Activated naive CD4-positive, alpha-beta T cell treated with anti-CD3 and anti-CD28 coated beads, Interleukin-2, amount 50 U/mL, for 24 hours (primary cell): ENCODE data around the gene GARIN1A.

Experiments used
- H3K27ac Mint-ChIP-seq: one replicate; pipeline ENCODE4 v1.8.0; 2021; ENCODE audit warnings: mild to moderate bottlenecking, mixed read lengths
- H3K27me3 Mint-ChIP-seq: one replicate; pipeline ENCODE4 v1.8.0; 2021; ENCODE audit warnings: mixed read lengths
- H3K36me3 Mint-ChIP-seq: one replicate; pipeline ENCODE4 v1.8.0; 2021; ENCODE audit warnings: mixed read lengths
- H3K4me1 Mint-ChIP-seq: one replicate; pipeline ENCODE4 v1.8.0; 2021; ENCODE audit warnings: mixed read lengths
- H3K4me3 Mint-ChIP-seq: one replicate; pipeline ENCODE4 v1.8.0; 2021; ENCODE audit warnings: mild to moderate bottlenecking, mixed read lengths
- H3K9me3 Mint-ChIP-seq: one replicate; pipeline ENCODE4 v1.8.0; 2021; ENCODE audit warnings: mixed read lengths

Gene GARIN1A

GRCh38 chr7:128699196-128699712 is 27.2 kb downstream of the GARIN1A start:
- Mint-ChIP-seq H3K4me1 (peaks cover 15% of the 10 kb centered on the region), H3K4me3 (no peak overlapping the region), H3K9me3 (no peaks in the 10 kb centered on the region), H3K27me3 (peaks cover 37% of the 10 kb centered on the region), H3K27ac (no peak overlapping the region), H3K36me3 (no peaks in the 10 kb centered on the region)

- H3K4me3 Mint-ChIP-seq: no peak overlapping the region
- H3K27ac Mint-ChIP-seq: no peak overlapping the region
- peaks cover 37% of the 10 kb centered on the region for H3K27me3 Mint-ChIP-seq
- H3K9me3 Mint-ChIP-seq: no peaks in the 10 kb centered on the region
- peaks cover 15% of the 10 kb centered on the region for H3K4me1 Mint-ChIP-seq
- H3K36me3 Mint-ChIP-seq: no peaks in the 10 kb centered on the region
Observed at GRCh38 chr7:128699895-128700294, 27.8 kb downstream of the GARIN1A start.

- Mint-ChIP-seq H3K27me3 (peaks cover 33% of the 10 kb centered on the region), H3K4me1 (peaks cover 15% of the 10 kb centered on the region), H3K4me3 (no peak overlapping the region), H3K36me3 (no peaks in the 10 kb centered on the region), H3K9me3 (no peaks in the 10 kb centered on the region), H3K27ac (no peak overlapping the region)
Observed at GRCh38 chr7:128701062-128701785, 29.1 kb downstream of the GARIN1A start.

GRCh38 chr7:128703609-128704241 is 31.6 kb downstream of the GARIN1A start:
- Mint-ChIP-seq H3K27me3 (peaks cover 11% of the 10 kb centered on the region), H3K9me3 (no peaks in the 10 kb centered on the region), H3K4me3 (no peak overlapping the region), H3K36me3 (no peaks in the 10 kb centered on the region), H3K4me1 (peaks cover 4% of the 10 kb centered on the region), H3K27ac (no peak overlapping the region)

GRCh38 chr7:128705891-128706333 is 33.8 kb downstream of the GARIN1A start:
- Mint-ChIP-seq H3K9me3 (no peaks in the 10 kb centered on the region), H3K27ac (no peak overlapping the region)

GRCh38 chr7:128707752-128708151 is 35.7 kb downstream of the GARIN1A start:
- H3K27ac Mint-ChIP-seq: no peak overlapping the region
- H3K27me3 Mint-ChIP-seq: peaks cover 2% of the 10 kb centered on the region
- H3K36me3 Mint-ChIP-seq: no peaks in the 10 kb centered on the region
- H3K4me1 Mint-ChIP-seq: peaks cover 4% of the 10 kb centered on the region
- no peaks in the 10 kb centered on the region for H3K9me3 Mint-ChIP-seq
- no peak overlapping the region for H3K4me3 Mint-ChIP-seq

More at GRCh38 chr7:128705891-128706333, 33.8 kb downstream of the GARIN1A start:
- Mint-ChIP-seq H3K36me3 (no peaks in the 10 kb centered on the region), H3K4me1 (peaks cover 4% of the 10 kb centered on the region), H3K27me3 (no peaks in the 10 kb centered on the region), H3K4me3 (no peak overlapping the region)

- Mint-ChIP-seq H3K9me3 (no peaks in the 10 kb centered on the region), H3K27ac (no peak overlapping the region), H3K27me3 (peaks cover 2% of the 10 kb centered on the region), H3K36me3 (no peaks in the 10 kb centered on the region), H3K4me1 (peaks cover 4% of the 10 kb centered on the region), H3K4me3 (no peak overlapping the region)
Observed at GRCh38 chr7:128708235-128708634, 36.1 kb downstream of the GARIN1A start.

- H3K27me3 Mint-ChIP-seq: peaks cover 2% of the 10 kb centered on the region
- H3K4me3 Mint-ChIP-seq: no peak overlapping the region
- H3K27ac Mint-ChIP-seq: no peak overlapping the region
- H3K36me3 Mint-ChIP-seq: no peaks in the 10 kb centered on the region
- H3K4me1 Mint-ChIP-seq: peaks cover 1% of the 10 kb centered on the region
- no peaks in the 10 kb centered on the region for H3K9me3 Mint-ChIP-seq
Observed at GRCh38 chr7:128708824-128709223, 36.7 kb downstream of the GARIN1A start.

GRCh38 chr7:128710481-128710880 is 38.4 kb downstream of the GARIN1A start:
- no peak overlapping the region for H3K27ac Mint-ChIP-seq
- no peaks in the 10 kb centered on the region for H3K36me3 Mint-ChIP-seq
- no peak overlapping the region for H3K4me3 Mint-ChIP-seq
- H3K27me3 Mint-ChIP-seq: peaks cover 3% of the 10 kb centered on the region
- H3K9me3 Mint-ChIP-seq: no peaks in the 10 kb centered on the region
- H3K4me1 Mint-ChIP-seq: no peaks in the 10 kb centered on the region

- H3K4me1 Mint-ChIP-seq: no peaks in the 10 kb centered on the region
- no peaks in the 10 kb centered on the region for H3K9me3 Mint-ChIP-seq
- no peak overlapping the region for H3K27ac Mint-ChIP-seq
- H3K4me3 Mint-ChIP-seq: no peak overlapping the region
- peaks cover 6% of the 10 kb centered on the region for H3K27me3 Mint-ChIP-seq
- H3K36me3 Mint-ChIP-seq: no peaks in the 10 kb centered on the region
Observed at GRCh38 chr7:128713794-128714193, 41.7 kb downstream of the GARIN1A start.

- H3K27me3 Mint-ChIP-seq: peaks cover 6% of the 10 kb centered on the region
- H3K4me1 Mint-ChIP-seq: no peaks in the 10 kb centered on the region
- H3K27ac Mint-ChIP-seq: no peak overlapping the region
Observed at GRCh38 chr7:128714701-128715495, 42.8 kb downstream of the GARIN1A start.

GRCh38 chr7:128718967-128719642 is 47.0 kb downstream of the GARIN1A start:
- no peaks in the 10 kb centered on the region for H3K4me1 Mint-ChIP-seq
- H3K27me3 Mint-ChIP-seq: peaks cover 4% of the 10 kb centered on the region
- no peak overlapping the region for H3K4me3 Mint-ChIP-seq
- H3K9me3 Mint-ChIP-seq: no peaks in the 10 kb centered on the region
- H3K36me3 Mint-ChIP-seq: no peaks in the 10 kb centered on the region
- H3K27ac Mint-ChIP-seq: no peak overlapping the region

More at GRCh38 chr7:128714701-128715495, 42.8 kb downstream of the GARIN1A start:
- H3K36me3 Mint-ChIP-seq: no peaks in the 10 kb centered on the region
- H3K4me3 Mint-ChIP-seq: no peak overlapping the region
- H3K9me3 Mint-ChIP-seq: no peaks in the 10 kb centered on the region

- H3K4me3 Mint-ChIP-seq: no peak overlapping the region
- H3K4me1 Mint-ChIP-seq: no peaks in the 10 kb centered on the region
- peaks cover 3% of the 10 kb centered on the region for H3K27me3 Mint-ChIP-seq
- H3K36me3 Mint-ChIP-seq: no peaks in the 10 kb centered on the region
- H3K27ac Mint-ChIP-seq: no peak overlapping the region
- H3K9me3 Mint-ChIP-seq: no peaks in the 10 kb centered on the region
Observed at GRCh38 chr7:128721376-128721775, 49.3 kb downstream of the GARIN1A start.
